GM12878 (cell line): ENCODE data around the gene ITGB1BP2. TPM values are rescaled to one million over a fixed set of nuclear protein-coding genes. Genes with fewer than 3 reads are reported as not detected.

Source experiments
- BHLHE40 ChIP-seq, 2 experiments: fragments of 450-650 bp in 1 of 2; IDR thresholded peaks; 2 replicates each; pipeline ENCODE4 v1.6.1; 2011 to 2017; ENCODE audit warnings: low read depth in 2 of 2, borderline replicate concordance in 1 of 2, improper control_type of control experiment in 1 of 2, low read length in 1 of 2, mild to moderate bottlenecking in 1 of 2
- E4F1 ChIP-seq: fragments of 450-650 bp; IDR thresholded peaks from 2 replicates; pipeline ENCODE4 v1.6.1; 2018; ENCODE audit warnings: borderline replicate concordance, mild to moderate bottlenecking; ENCODE audit not compliant: partially characterized antibody
- ETV6 ChIP-seq, 2 experiments: fragments of 450-650 bp in 1 of 2; IDR thresholded peaks in 1 of 2; conservative IDR thresholded peaks in 1 of 2; 2 replicates each; pipeline ENCODE4 v1.6.1; 2014; ENCODE audit warnings: antibody characterized with exemption in 1 of 2, borderline replicate concordance in 1 of 2, low read depth in 1 of 2, mild to moderate bottlenecking in 1 of 2, moderate library complexity in 1 of 2
- PBX3 ChIP-seq: IDR thresholded peaks from 2 replicates; pipeline ENCODE4 v1.6.1; 2011; ENCODE audit warnings: mild to moderate bottlenecking, low read depth, low read length, moderate library complexity; ENCODE audit not compliant: insufficient replicate concordance
- TCF12 ChIP-seq: IDR thresholded peaks from 2 replicates; pipeline ENCODE4 v1.6.1; 2011; ENCODE audit warnings: low read depth, mild to moderate bottlenecking, low read length
- polyA plus RNA-seq, 11 experiments: library from polyadenylated mRNA; depleted of rRNA in 4 of 11; unstranded in 6 of 11; stranded (reverse) in 5 of 11; fragments of >200 nt; fragmentation: Nextera tagmentation in 4 of 11; fragmentation: Illumina TruSeq in 1 of 11; extraction: Ambion mirVana in 4 of 11; extraction: Trizol in 1 of 11; gene quantifications; 1 replicate in 1 of 11; 2 replicates in 10 of 11; pipeline versions ENCODE4 v1.2.1 to v1.2.3, GENCODE V29; 2011 to 2016; ENCODE audit warnings: inconsistent platforms in 2 of 11, missing spikeins in 2 of 11, low read depth in 1 of 11
- total RNA-seq, 4 experiments: library from RNA; depleted of rRNA in 3 of 4; stranded (reverse); fragments of >200 nt in 3 of 4; fragmentation: Illumina TruSeq in 1 of 4; extraction: Trizol in 1 of 4; gene quantifications; 2 replicates each; pipeline versions ENCODE4 v1.2.1 to v1.2.3, GENCODE V29; 2013 to 2021

ITGB1BP2 gene
- total and polyA plus RNA-seq, 10 of the 15 experiments (the other 5 are each of a cell fraction or from before 2014, with no cell fraction given): 0.50 to 2.9 (median 1.7) TPM

GRCh38 chrX:71254092-71254963 lies 47.2 kb upstream of the ITGB1BP2 start, which contains the start of gene ZMYM3 (continued):
- TF ChIP-seq PBX3: peak; percentile 89
- TF ChIP-seq E4F1: peak; percentile 51
- TF ChIP-seq BHLHE40 (IDR thresholded peaks at IDR 0.05; ENCODE audit: borderline replicate concordance in 1 of 2, low read depth in 2 of 2, low read length in 1 of 2): peak; percentile 89 to 95
- no peak for TF ChIP-seq ETV6 (conservative IDR thresholded peaks at IDR 0.05 in 1 of 2, IDR thresholded peaks at IDR 0.05 in 1 of 2; ENCODE audit: borderline replicate concordance in 1 of 2, low read depth in 1 of 2)
- TF ChIP-seq TCF12: 0 out of 2 replicates have a peak, but pooled peaks have one; percentile 16
